ENCODE measurements around the gene ZNF217.
"Not testable (repeated sequence)": the region's sequence is repeated elsewhere in the genome, so short reads cannot be mapped to it uniquely, and the experiment has no call there.

Gene ZNF217

DNA sequence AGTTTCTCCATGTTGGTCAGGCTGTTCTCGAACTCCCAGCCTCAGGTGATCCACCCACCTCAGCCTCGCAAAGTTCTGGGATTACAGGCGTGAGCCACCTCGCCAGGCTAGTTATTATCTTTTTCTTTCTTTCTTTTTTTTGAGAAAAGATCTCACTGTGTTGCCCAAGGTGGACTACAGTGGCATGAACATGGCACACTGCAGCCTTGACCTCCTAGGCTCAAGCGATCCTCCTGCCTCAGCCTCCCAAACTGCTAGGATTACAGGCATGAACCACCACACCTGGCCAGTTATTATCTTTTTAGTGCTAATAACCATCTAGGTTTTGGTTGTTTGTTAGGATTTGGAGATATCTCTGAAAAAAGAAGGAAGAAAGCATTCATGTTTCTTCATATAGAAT, 35.8 kb upstream of the ZNF217 start:
- Histone ChIP-seq H3K27me3 (ENCODE audit: insufficient read depth, poor library complexity, severe bottlenecking) (no peaks in the 10 kb centered on the region), H3K4me3 (replicated peaks; ENCODE audit: insufficient read depth, low read length) (no peak overlapping the region), H3K27ac (replicated peaks) (no peak overlapping the region)
- no peak for TF ChIP-seq REST (IDR thresholded peaks at IDR 0.05; ENCODE audit: insufficient replicate concordance, low read depth)
- no peak for DNase-seq (ENCODE audit: low read depth in 1 of 2, low spot score in 1 of 2)

DNA sequence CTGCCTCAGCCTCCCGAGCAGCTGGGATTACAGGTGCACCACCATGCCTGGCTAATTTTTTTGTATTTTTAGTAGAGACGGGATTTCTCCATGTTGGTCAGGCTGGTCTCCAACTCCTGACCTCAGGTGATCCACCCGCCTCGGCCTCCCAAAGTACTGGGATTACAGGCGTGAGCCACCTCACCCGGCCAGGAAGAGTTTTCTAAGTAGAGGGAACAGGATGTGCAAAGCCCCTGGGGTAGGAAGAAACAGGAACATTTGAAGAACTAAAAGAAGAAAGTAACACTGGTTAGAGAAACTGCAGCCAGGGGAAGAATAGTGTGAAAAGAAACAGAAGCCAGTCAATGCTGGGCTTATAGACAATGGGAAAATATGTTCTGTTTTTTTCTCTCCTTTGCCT, 35.1 kb upstream of the ZNF217 start:
- H3K4me3 ChIP-seq (replicated peaks; ENCODE audit: insufficient read depth, low read length); H3K27ac ChIP-seq (replicated peaks); DNase-seq (ENCODE audit: low read depth in 1 of 2, low spot score in 1 of 2); H3K27me3 ChIP-seq (ENCODE audit: insufficient read depth, poor library complexity, severe bottlenecking): not testable (repeated sequence)

GRCh38 chr20:53628076-53628475, 34.4 kb upstream of the ZNF217 start:
- H3K4me3 ChIP-seq (replicated peaks; ENCODE audit: insufficient read depth, low read length) = no peak overlapping the region
- H3K27ac ChIP-seq (replicated peaks) = no peak overlapping the region
- no peak for DNase-seq (ENCODE audit: low read depth in 1 of 2, low spot score in 1 of 2)
- TF ChIP-seq REST (IDR thresholded peaks at IDR 0.05; ENCODE audit: insufficient replicate concordance, low read depth) (no peak), GABPA (IDR thresholded peaks at IDR 0.05; ENCODE audit: low read depth) (no peak), POLR2AphosphoS5 (IDR thresholded peaks at IDR 0.05; ENCODE audit: low read depth) (no peak), SPI1 (IDR thresholded peaks at IDR 0.05; ENCODE audit: borderline replicate concordance, low read depth) (no peak)
- TF ChIP-seq, protein P1, sequence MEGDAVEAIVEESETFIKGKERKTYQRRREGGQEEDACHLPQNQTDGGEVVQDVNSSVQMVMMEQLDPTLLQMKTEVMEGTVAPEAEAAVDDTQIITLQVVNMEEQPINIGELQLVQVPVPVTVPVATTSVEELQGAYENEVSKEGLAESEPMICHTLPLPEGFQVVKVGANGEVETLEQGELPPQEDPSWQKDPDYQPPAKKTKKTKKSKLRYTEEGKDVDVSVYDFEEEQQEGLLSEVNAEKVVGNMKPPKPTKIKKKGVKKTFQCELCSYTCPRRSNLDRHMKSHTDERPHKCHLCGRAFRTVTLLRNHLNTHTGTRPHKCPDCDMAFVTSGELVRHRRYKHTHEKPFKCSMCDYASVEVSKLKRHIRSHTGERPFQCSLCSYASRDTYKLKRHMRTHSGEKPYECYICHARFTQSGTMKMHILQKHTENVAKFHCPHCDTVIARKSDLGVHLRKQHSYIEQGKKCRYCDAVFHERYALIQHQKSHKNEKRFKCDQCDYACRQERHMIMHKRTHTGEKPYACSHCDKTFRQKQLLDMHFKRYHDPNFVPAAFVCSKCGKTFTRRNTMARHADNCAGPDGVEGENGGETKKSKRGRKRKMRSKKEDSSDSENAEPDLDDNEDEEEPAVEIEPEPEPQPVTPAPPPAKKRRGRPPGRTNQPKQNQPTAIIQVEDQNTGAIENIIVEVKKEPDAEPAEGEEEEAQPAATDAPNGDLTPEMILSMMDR (IDR thresholded peaks at IDR 0.05; ENCODE audit: insufficient read depth, low read length) = no peak
- H3K27me3 ChIP-seq (ENCODE audit: insufficient read depth, poor library complexity, severe bottlenecking) = no peaks in the 10 kb centered on the region

DNA sequence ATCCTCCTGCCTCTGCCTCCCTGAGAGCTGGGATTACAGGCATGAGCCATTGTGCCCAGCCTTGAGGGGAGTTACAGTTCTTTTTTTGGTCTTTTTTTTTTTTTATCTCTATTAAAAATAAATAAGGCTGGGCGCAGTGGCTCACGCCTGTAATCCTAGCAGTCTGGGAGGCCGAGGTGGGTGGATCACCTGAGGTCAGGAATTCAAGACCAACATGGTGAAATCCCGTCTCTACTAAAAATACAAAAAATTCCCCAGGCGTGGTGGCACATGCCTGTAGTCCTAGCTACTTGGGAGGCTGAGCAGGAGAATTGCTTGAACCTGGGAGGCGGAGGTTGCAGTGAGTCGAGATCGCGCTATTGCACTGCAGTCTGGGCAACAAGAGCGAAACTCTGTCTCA, 33.4 kb upstream of the ZNF217 start:
- H3K4me3 ChIP-seq (replicated peaks; ENCODE audit: insufficient read depth, low read length); H3K27ac ChIP-seq (replicated peaks); DNase-seq (ENCODE audit: low read depth in 1 of 2, low spot score in 1 of 2); H3K27me3 ChIP-seq (ENCODE audit: insufficient read depth, poor library complexity, severe bottlenecking): not testable (repeated sequence)

GRCh38 chr20:53626584-53626983, 32.9 kb upstream of the ZNF217 start:
- Histone ChIP-seq H3K4me3 (replicated peaks; ENCODE audit: insufficient read depth, low read length) (no peak overlapping the region), H3K27me3 (ENCODE audit: insufficient read depth, poor library complexity, severe bottlenecking) (no peaks in the 10 kb centered on the region), H3K27ac (replicated peaks) (no peak overlapping the region)
- no peak for DNase-seq (ENCODE audit: low read depth in 1 of 2, low spot score in 1 of 2)
- no peak for TF ChIP-seq SPI1 (IDR thresholded peaks at IDR 0.05; ENCODE audit: borderline replicate concordance, low read depth)
- no peak for TF ChIP-seq GABPA (IDR thresholded peaks at IDR 0.05; ENCODE audit: low read depth)
- no peak for TF ChIP-seq REST (IDR thresholded peaks at IDR 0.05; ENCODE audit: insufficient replicate concordance, low read depth)
- TF ChIP-seq, protein P1 (IDR thresholded peaks at IDR 0.05; ENCODE audit: insufficient read depth, low read length) = no peak
- no peak for TF ChIP-seq POLR2AphosphoS5 (IDR thresholded peaks at IDR 0.05; ENCODE audit: low read depth)
